ENCODE measurements around the gene IGFALS. TPM values are rescaled to one million over a fixed set of nuclear protein-coding genes. Genes with fewer than 3 reads are reported as not detected.

Gene IGFALS
- total RNA-seq, 1 donor from 2014 or later, result not detected

GRCh38 chr16:1764971-1765370 is 28.5 kb downstream of the IGFALS start:
- no peak for DNase-seq

- no peak for DNase-seq
These were observed 29.7 kb downstream of the IGFALS start for GRCh38 chr16:1763521-1764511.

- DNase-seq, result no peak
These were observed 30.5 kb downstream of the IGFALS start for GRCh38 chr16:1762879-1763520.

GRCh38 chr16:1762196-1762878 is 31.2 kb downstream of the IGFALS start:
- no peak for DNase-seq

- no peak for DNase-seq
These were observed 31.8 kb downstream of the IGFALS start for GRCh38 chr16:1761751-1762150.

- DNase-seq, result no peak
These were observed 32.6 kb downstream of the IGFALS start for GRCh38 chr16:1760911-1761310.

GRCh38 chr16:1759511-1759910 is 34.0 kb downstream of the IGFALS start:
- no peak for DNase-seq

- no peak for DNase-seq
These were observed 34.6 kb downstream of the IGFALS start for GRCh38 chr16:1758923-1759322.

- no peak for DNase-seq
These were observed 35.6 kb downstream of the IGFALS start for GRCh38 chr16:1757714-1758461.

- no peak for DNase-seq
These were observed 39.3 kb downstream of the IGFALS start for GRCh38 chr16:1754204-1754603.

- no peak for DNase-seq
These were observed 40.7 kb downstream of the IGFALS start for GRCh38 chr16:1752853-1753252.

- no peak for DNase-seq
These were observed 41.6 kb downstream of the IGFALS start for GRCh38 chr16:1751946-1752345.

GRCh38 chr16:1749152-1750117 is 44.1 kb downstream of the IGFALS start:
- DNase-seq, result no peak

- no peak for DNase-seq
These were observed 45.6 kb downstream of the IGFALS start for GRCh38 chr16:1747934-1748333.

GRCh38 chr16:1746693-1747195 is 46.8 kb downstream of the IGFALS start:
- DNase-seq, result no peak

- no peak for DNase-seq
These were observed 47.4 kb downstream of the IGFALS start for GRCh38 chr16:1745900-1746692.

GRCh38 chr16:1745181-1745899 is 48.2 kb downstream of the IGFALS start:
- DNase-seq, result no peak

- no peak for DNase-seq
These were observed 49.1 kb downstream of the IGFALS start for GRCh38 chr16:1744338-1744840.

Measured in occipital lobe (tissue), 2 donors.